Measurements from ENCODE around the gene ELOVL4.

ELOVL4 gene

DNA sequence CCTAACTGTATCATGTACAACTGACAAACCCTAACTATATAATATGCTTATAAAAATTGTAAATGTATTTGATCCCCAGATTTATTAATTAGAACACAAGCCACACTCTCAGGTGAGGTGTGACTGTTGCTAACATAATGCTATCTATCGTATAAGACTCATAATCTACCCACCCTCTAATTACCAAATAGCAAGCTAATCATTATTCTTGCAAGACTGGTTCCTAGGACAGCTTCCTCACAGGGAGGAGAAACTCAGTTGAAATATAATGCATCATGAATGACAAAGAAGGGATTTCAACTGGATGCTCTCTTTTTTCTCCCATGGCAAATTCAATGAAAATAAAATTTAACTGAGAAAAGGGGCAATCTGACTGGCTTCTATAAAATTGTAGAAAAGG lies 35.4 kb downstream of the ELOVL4 start:
- no peak for DNase-seq

DNA sequence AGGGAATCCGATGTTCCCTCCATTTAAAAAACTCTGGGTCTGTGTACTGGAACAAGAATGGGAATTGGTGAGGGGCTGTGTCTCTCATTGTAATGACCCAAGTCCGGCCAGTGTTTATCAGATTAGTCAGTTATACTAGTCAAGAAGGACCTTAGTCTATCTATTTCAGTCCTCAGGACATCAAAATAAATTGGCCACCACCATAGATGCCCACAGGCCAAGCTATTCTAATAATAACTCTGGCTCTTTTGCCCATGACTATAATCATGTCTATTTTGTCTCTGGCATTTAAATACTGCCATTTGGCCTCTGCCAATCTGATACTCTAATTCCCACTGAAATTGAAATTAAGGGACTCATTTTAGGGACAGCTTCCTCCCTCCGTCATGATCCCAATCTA lies 37.8 kb downstream of the ELOVL4 start:
- DNase-seq, result no peak

DNA sequence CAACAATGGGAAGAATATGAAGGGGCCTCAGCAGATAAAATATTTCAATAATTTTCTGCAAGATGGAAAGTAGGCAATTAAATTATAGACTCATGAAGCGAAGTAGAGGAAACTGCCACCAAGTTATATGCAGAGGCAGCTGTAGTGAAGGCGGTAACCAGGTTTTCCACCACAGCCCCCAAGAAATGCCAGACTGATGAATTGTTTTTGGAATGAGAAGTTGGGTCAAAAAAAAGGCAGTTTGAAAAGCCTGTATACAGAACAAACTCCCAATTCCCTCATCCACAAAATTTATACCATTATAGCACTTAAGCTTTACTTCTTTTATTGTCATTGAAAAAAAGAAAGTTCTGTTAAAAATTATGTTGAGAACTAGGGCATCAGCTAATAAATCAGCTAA lies 45.3 kb downstream of the ELOVL4 start:
- no peak for DNase-seq

DNA sequence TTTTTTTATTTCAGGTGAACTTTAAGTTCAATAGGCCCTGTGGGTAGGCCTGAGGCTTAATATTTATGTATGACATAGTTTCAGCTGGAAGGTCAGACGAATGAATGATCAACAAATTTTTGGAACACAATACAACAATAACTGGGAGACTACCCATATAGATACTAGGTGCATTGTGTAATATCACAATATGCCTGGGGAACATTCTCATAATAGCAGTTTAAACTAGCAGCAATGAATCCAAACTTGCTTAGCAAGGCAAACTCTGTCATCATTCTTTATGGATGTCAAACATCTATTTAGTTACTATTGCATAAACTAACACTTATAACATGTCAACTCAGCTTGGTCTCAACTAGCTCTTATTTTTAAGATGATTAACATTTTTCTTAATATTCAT lies 49.3 kb downstream of the ELOVL4 start:
- no peak for DNase-seq

DNA sequence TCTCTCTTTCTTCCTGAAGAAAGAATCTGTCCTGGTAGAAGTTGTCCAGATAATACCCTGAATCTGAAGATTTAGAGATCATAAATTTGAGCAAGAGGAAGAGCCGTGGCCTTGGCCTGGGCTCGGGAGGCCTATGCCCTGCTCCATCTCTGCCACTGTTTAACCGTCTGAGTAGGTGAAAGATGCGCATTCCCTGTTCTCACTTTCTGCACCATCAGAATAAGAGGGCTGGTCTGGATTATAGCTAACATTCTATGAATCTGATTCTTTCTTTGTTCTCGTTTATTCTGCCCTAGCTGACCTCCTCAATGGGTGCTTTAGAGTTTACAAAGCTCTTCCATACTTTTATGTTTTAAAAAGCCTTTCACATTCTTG lies 51.3 kb downstream of the ELOVL4 start:
- DNase-seq, result no peak

DNA sequence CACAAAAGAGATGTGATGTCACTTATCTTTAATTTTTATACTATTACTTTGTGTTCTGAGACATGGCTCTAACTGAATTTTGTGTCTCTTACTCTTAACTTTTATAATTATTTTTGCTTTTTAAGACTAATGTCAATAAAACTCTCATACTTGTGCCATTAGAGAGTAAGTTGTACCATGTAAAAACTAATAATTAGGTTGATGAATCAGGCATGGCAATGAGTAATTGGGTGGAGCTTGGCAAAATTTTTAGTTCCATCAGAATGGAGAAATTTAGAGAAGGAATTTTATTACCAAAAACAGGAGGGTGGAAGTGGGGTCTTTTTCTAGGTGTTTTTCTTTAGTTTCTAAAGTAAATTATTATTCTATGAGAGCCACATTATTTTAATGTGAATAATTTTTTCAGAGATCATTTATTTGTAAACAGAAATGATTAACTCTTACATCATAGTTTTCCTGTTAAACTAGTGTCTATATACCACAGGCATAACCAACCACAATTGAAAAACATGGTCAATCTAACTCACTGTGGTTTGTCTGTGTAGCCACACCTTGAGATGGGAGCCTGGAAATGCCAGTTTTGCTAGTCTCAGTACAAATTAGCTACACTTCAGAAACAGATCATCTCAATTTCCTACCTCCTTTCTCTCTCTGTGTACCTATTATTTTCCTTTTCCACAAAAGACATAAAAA lies 51.8 kb downstream of the ELOVL4 start:
- no peak for DNase-seq

DNA sequence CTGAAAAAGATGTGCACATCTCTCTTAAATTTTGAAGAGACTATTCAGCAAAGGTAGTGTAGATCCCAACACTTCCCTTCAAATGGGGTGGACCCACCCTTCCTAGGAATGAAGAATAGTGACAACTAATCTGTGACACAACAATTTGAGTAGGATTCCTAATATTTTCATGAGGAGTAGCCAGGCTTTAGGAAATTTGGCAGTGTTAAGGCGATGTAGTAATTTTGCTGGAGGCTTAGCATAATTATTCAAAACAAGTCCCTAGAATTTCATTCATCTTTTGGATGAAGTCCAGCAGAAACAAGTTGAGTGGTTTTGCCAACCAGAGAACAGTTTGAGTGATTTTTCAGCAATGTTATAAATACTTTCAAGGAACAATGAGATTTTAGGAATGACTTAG lies 52.4 kb downstream of the ELOVL4 start:
- no peak for DNase-seq

DNA sequence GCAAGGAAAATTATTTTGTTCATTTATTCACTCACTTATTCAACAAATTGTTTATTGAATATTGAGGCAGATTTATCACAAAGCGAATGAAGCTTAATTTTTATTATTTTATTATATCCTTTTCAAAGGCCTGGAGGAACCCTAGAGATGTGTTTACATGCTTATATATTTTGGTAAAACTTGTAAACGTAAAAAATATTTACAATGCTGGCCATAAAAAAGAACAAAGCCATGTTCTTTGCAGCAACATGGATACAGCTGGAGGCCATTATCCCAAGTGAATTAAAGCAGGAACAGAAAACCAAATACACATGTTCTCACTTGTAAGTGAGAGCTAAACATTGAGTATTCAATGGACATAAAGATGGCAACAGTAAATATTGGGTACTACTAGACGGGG lies 58.8 kb downstream of the ELOVL4 start:
- DNase-seq, result no peak

DNA sequence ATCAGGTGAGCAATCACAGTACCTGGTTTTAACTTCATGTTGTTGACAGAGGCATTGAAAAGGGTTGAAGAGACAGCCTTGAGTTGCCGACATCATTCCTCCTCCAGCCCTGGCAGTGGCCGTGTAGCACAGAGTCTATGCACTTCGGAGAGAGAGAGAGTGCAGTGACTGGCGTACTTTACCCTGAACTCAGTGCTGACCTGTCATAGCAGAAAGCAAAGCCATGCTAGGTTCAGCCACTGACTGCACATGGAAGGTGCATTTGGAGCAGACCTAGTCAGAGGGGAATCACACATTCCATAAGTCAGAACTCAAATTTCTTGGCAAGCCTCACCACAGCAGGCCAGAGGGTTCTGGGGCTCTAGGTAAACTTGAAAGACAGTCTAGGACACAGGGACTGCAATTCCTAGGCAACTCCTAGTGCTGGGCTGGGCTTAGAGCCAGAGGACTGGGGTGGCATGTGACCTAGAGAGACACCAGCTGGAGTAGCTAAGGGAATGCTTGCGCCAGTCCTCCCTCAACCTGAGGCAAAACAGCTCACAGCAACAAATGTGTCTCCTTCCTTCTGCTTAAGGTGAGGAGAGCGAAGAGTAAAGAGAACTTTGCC lies 69.1 kb downstream of the ELOVL4 start:
- no peak for DNase-seq

DNA sequence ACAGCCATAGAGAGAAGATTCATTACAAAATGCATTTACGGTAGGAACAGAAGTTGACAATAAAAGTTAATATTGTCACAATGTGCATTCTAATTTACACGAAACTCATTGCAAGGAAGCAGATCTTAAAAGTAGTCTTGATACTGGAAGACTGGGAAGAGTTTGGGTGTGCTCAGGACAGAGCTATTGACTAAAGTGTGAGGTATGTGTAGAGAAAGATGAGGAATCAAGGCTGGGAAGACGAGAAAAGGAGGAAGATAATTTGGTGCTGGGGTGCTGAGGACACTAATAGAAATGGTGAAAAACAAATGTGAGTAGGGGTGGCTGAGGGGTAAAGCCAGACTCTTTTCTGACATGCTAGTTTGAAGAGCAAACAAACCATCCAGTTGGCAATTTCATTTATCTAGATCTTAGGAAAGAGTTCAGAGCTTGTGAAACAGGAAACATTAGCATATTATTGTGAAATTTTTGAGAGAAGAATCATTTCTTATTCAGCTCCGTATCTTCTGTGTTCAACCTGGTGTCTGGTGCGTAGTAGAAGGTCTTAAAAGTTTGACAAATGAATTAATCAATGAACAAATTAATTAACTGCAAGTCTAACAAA lies 72.7 kb downstream of the ELOVL4 start:
- DNase-seq, result no peak

DNA sequence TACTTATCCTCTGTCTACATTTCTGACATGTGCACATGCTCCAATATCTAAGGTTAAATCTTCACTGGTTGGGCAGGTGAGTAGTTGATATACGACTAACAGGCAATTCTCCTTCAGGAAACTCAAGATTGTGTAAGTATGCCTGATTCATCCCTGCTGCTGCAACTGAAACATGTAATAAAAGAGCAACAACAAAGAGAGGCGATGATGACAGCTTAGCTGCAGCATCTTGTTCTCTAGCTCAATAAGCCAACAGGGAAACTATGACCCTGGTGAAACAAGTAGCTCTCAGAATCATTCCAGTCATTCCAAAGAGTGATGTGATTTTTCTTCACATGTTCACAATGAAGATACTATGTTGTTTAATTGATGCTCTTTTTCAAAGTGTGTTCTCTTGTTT lies 74.4 kb downstream of the ELOVL4 start:
- no peak for DNase-seq

DNA sequence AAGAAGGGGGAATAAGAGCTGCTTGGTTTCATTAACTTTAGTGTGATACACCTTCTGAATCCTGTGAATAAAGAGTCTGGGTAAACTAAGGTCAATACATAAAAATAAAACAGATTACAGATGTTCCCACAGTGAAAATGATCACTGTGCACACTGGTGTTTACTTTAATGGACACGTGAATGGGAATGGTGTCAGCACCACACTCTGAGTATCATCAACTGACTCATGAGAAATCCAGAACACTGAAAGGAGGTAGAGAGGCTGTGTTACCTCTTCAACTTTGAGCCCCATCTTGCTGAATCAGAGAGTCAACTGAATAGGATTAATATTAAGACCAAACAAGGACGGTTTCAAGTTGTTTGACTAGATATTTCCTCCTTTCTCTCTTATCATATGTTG lies 75.0 kb downstream of the ELOVL4 start:
- DNase-seq, result no peak

DNA sequence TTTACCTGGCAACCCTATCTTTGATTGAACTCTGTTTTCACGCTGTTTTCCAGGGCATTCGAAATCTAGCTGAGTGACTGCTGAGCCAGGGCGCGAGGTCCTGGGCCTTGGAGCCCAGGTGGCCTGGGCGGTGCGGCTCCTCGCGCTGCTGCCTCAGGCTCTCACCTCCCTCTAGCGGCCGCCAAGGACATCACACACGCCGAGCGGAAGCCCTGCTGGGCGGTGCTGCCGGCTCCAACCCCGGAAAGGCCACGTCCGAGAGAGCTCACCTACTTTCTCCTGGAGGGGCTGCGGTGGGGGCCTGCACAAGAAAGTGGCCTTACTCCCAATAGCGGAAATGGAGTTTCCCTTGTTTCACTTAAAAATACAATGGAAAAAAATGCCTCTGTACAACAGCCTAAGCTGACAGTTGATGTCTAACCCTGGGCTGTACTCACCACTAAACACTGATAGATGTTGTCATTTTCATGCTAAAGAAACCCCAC lies 77.7 kb downstream of the ELOVL4 start:
- DNase-seq, result peak; percentile 48 to 89

DNA sequence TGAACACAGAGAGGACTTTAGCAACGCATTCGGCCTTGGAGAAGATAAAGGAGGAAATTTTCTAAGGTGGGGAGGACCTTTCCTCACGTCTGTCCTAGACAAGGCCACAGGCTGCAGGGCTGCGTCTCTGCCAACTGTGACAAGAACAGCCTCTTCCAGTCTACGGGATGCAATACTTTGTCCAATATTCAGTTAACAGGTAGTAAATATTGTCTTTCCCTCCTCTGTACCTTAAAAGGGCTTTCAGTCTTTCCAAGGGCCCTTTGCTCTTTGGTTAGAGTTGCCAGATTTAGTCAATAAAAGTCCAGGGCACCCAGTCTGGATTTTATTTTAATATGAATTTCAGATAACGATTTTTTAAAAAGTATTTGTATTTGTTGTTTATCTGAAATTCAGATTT lies 78.2 kb downstream of the ELOVL4 start:
- DNase-seq, result no peak

DNA sequence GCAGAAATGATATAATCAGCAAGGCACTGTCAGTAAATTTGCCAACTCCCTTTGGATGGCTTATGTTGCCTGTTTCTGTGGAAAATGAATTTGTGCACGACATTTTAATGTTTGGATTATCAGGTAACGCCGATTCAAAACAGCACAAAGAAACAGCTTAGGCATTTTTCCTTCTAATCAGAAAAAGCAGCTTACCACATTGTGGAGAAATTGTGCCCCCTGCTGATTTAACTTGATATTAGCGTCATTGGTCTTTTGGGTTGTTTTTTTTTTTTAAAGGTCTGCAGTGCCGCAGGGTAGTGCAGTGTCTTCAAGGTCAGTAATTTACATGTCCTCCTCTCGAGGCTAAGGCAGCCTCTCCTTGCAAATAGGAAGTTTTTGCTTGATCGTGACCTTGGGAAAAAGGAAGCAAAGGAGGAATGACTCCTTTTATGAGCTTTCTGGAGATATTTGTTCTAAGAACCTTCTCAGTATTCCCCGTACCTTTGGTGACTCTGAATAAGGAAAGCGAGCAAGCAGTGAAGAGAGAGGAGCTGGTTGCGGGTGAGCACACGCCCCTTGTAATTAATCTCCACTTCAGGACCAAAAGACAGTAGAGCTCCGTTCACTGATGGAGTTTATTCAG lies 79.1 kb downstream of the ELOVL4 start:
- peak; percentile 72 to 92 for DNase-seq
